GM12878 (cell line): ENCODE results near the gene DLD. TPM values are rescaled to one million over a fixed set of nuclear protein-coding genes. Genes with fewer than 3 reads are reported as not detected.

Source experiments
- ATAC-seq: fragments of 200-7000 bp; cut with Tn5 transposase; 3 replicates; pipeline ENCODE4 v1.9.1; 2020; ENCODE audit warnings: mild to moderate bottlenecking, moderate library complexity
- BruUV-seq: library from RNA; stranded (reverse); fragments of 400-500 nt; replicated peaks from 2 replicates; lab custom pipeline; 2021; lab: Mats Ljungman, UMichigan
- CTCF ChIA-PET: fragments of 300-600 bp; sonication (Branson Sonifier 250); formaldehyde crosslinking; extraction: SDS; loops from one replicate; lab custom pipeline; 2021; ENCODE audit warnings: inconsistent platforms; lab: Yijun Ruan, JAX
- POLR2A ChIA-PET: fragments of 350-600 bp; formaldehyde crosslinking; extraction: SDS; loops from one replicate; lab custom pipeline; 2021; ENCODE audit warnings: inconsistent platforms; lab: Charles Lee
- RAD21 ChIA-PET: fragments of 300-600 bp; sonication (Branson Sonifier 250); formaldehyde crosslinking; loops from one replicate; lab custom pipeline; 2023; ENCODE audit warnings: antibody characterized with exemption; ENCODE audit not compliant: unreplicated experiment; lab: Charles Lee
- SMC1A ChIA-PET: fragments of 300-600 bp; sonication (Branson Sonifier 250); formaldehyde crosslinking; loops from one replicate; lab custom pipeline; 2023; ENCODE audit not compliant: unreplicated experiment, uncharacterized antibody; lab: Charles Lee
- DNase-seq: peaks from one replicate; pipeline ENCODE4 v3.0.0-alpha.2; 2011; ENCODE audit warnings: low read depth, low spot score
- FAIRE-seq: peaks from 3 replicates; lab custom pipeline; 2011; peaks lifted over from hg19 to GRCh38; lab: Jason Lieb, UNC
- H2AFZ ChIP-seq: 2 replicates; pipeline ENCODE4 v1.6.0; 2011; ENCODE audit warnings: low read depth, low read length, control low read depth; ENCODE audit not compliant: control insufficient read depth
- H3K27ac ChIP-seq: 2 replicates; pipeline ENCODE4 v1.5.1; 2011; ENCODE audit warnings: control low read depth; ENCODE audit not compliant: control insufficient read depth, insufficient read depth
- H3K27me3 ChIP-seq, 2 experiments: replicated peaks in 1 of 2; 2 replicates each; pipeline versions ENCODE4 v1.6.0 to v1.6.1; 2011; ENCODE audit warnings: low read length in 1 of 2; ENCODE audit not compliant: control insufficient read depth in 2 of 2, insufficient read depth in 2 of 2
- H3K36me3 ChIP-seq, 2 experiments: 2 replicates each; pipeline ENCODE4 v1.5.1; 2011; ENCODE audit warnings: low read length in 1 of 2; ENCODE audit not compliant: control insufficient read depth in 2 of 2, insufficient read depth in 2 of 2
- H3K4me1 ChIP-seq: 2 replicates; pipeline ENCODE4 v1.6.1; 2011; ENCODE audit warnings: mild to moderate bottlenecking, low read length, moderate library complexity, mixed read lengths; ENCODE audit not compliant: control insufficient read depth, insufficient read depth
- H3K4me2 ChIP-seq: 2 replicates; pipeline ENCODE4 v1.6.0; 2011; ENCODE audit warnings: control low read depth; ENCODE audit not compliant: control insufficient read depth, insufficient read depth
- H3K4me3 ChIP-seq: fragments of 200-600 bp; sonication (generic); 2 replicates; pipeline ENCODE4 v1.5.1; 2016
- H3K79me2 ChIP-seq: 2 replicates; pipeline ENCODE4 v1.6.0; 2011; ENCODE audit warnings: low read length; ENCODE audit not compliant: control insufficient read depth, insufficient read depth
- H3K9ac ChIP-seq: 2 replicates; pipeline ENCODE4 v1.8.0; 2011; ENCODE audit warnings: low read length, control low read depth, mixed read lengths; ENCODE audit not compliant: control insufficient read depth, insufficient read depth
- H3K9me3 ChIP-seq: replicated peaks from 3 replicates; pipeline ENCODE4 v1.5.1; 2011; ENCODE audit warnings: mild to moderate bottlenecking, low read length; ENCODE audit not compliant: control insufficient read depth, insufficient read depth
- H4K20me1 ChIP-seq: 2 replicates; pipeline ENCODE4 v1.6.0; 2011; ENCODE audit not compliant: control insufficient read depth, insufficient read depth
- CUX1 ChIP-seq: IDR thresholded peaks from 2 replicates; pipeline ENCODE4 v1.6.1; 2012; ENCODE audit warnings: improper control_type of control experiment, low read depth, low read length; ENCODE audit not compliant: insufficient replicate concordance
- FOXM1 ChIP-seq: IDR thresholded peaks from 2 replicates; pipeline ENCODE4 v1.6.1; 2012; ENCODE audit warnings: low read depth, mild to moderate bottlenecking, inconsistent platforms, low read length, moderate library complexity
- MEF2B ChIP-seq: fragments of 450-650 bp; IDR thresholded peaks from 2 replicates; pipeline ENCODE4 v1.6.1; 2018; ENCODE audit warnings: mild to moderate bottlenecking, moderate library complexity; ENCODE audit not compliant: partially characterized antibody, poor library complexity, severe bottlenecking
- NR2C2 ChIP-seq: IDR thresholded peaks from 2 replicates; pipeline ENCODE4 v1.6.1; 2011; ENCODE audit warnings: borderline replicate concordance, low read depth; ENCODE audit not compliant: control insufficient read depth, insufficient read length
- RAD21 ChIP-seq: IDR thresholded peaks from 2 replicates; pipeline ENCODE4 v1.6.1; 2011; ENCODE audit warnings: mild to moderate bottlenecking, low read depth, low read length, moderate library complexity; ENCODE audit not compliant: insufficient read depth
- SMC3 ChIP-seq: IDR thresholded peaks from 2 replicates; pipeline ENCODE4 v1.6.1; 2011; ENCODE audit warnings: low read length, improper control_type of control experiment, borderline replicate concordance
- WRNIP1 ChIP-seq: IDR thresholded peaks from 2 replicates; pipeline ENCODE4 v1.6.1; 2011; ENCODE audit warnings: low read depth, low read length, improper control_type of control experiment, borderline replicate concordance
- YY1 ChIP-seq: IDR thresholded peaks from 2 replicates; pipeline ENCODE4 v1.6.1; 2011; ENCODE audit warnings: low read depth, mild to moderate bottlenecking, low read length
- ZZZ3 ChIP-seq: IDR thresholded peaks from 2 replicates; pipeline ENCODE4 v1.6.1; 2011; ENCODE audit warnings: low read depth; ENCODE audit not compliant: control insufficient read depth, insufficient read length
- WGBS: methylation state at CpG from one replicate; pipeline ENCODE4 v1.1.6; 2016; ENCODE audit warnings: low lambda C conversion rate; ENCODE audit not compliant: insufficient replicate concordance, insufficient coverage; ENCODE audit errors: missing lambda C conversion rate; 5-methylcytosine and 5-hydroxymethylcytosine counted together
- in situ Hi-C: fragments of 300-500 bp; cut with MboI; formaldehyde crosslinking; loops from 9 replicates; pipeline ENCODE4 v1.14.3; 2018; ENCODE audit warnings: mixed read lengths
- intact Hi-C: fragments of 100-400 bp; cut with micrococcal nuclease; formaldehyde crosslinking; loops from one replicate; pipeline ENCODE4 v1.14.2; 2022; ENCODE audit not compliant: unreplicated experiment
- polyA plus RNA-seq, 11 experiments: library from polyadenylated mRNA; depleted of rRNA in 4 of 11; unstranded in 6 of 11; stranded (reverse) in 5 of 11; fragments of >200 nt; fragmentation: Nextera tagmentation in 4 of 11; fragmentation: Illumina TruSeq in 1 of 11; extraction: Ambion mirVana in 4 of 11; extraction: Trizol in 1 of 11; gene quantifications; 1 replicate in 1 of 11; 2 replicates in 10 of 11; pipeline versions ENCODE4 v1.2.1 to v1.2.3, GENCODE V29; 2011 to 2016; ENCODE audit warnings: inconsistent platforms in 2 of 11, missing spikeins in 2 of 11, low read depth in 1 of 11
- total RNA-seq, 4 experiments: library from RNA; depleted of rRNA in 3 of 4; stranded (reverse); fragments of >200 nt in 3 of 4; fragmentation: Illumina TruSeq in 1 of 4; extraction: Trizol in 1 of 4; gene quantifications; 2 replicates each; pipeline versions ENCODE4 v1.2.1 to v1.2.3, GENCODE V29; 2013 to 2021
- TF ChIP-seq, protein P1 (sequence below), 3 experiments: IDR thresholded peaks in 2 of 3; conservative IDR thresholded peaks in 1 of 3; 2 replicates each; pipeline ENCODE4 v1.5.1; 2011; ENCODE audit warnings: low read depth in 3 of 3, low read length in 3 of 3, mild to moderate bottlenecking in 3 of 3, control low read depth in 2 of 3, moderate library complexity in 2 of 3, inconsistent platforms in 1 of 3, mixed read lengths in 1 of 3; ENCODE audit not compliant: control insufficient read depth in 2 of 3, insufficient read depth in 1 of 3; ENCODE audit errors: extremely low read depth in 1 of 3

Gene DLD
- total and polyA plus RNA-seq, 10 of the 15 experiments (the other 5 are each of a cell fraction or from before 2014, with no cell fraction given), result 62.7 to 314 (median 161) TPM

- in situ Hi-C loops (loop anchor here (5.0 to 10.0 kb wide), 2 partner anchors 133 to 1080 kb away; partner anchors contain the start of gene CBLL1), intact Hi-C loops (loop anchor here (2.0 to 5.0 kb wide), 5 partner anchors 132 to 1083 kb away; no protein-coding TSS in a partner anchor)
- Histone ChIP-seq H3K9me3 (no peaks in the 10 kb centered on the region), H3K4me2 (no peak overlapping the region), H3K4me1 (no peaks in the 10 kb centered on the region), H3K27me3 (no peaks in the 10 kb centered on the region; a peak in 2 of 4 replicates), H3K36me3 (no peaks in the 10 kb centered on the region), H3K9ac (no peak overlapping the region), H4K20me1 (no peaks in the 10 kb centered on the region), H2AFZ (no peak overlapping the region), H3K4me3 (no peak overlapping the region), H3K27ac (no peak overlapping the region), H3K79me2 (no peaks in the 10 kb centered on the region)
- WGBS, result 17% methylated on average over 6 of the region's 6 CpGs
- TF ChIP-seq WRNIP1, result no peak
- no peak for TF ChIP-seq MEF2B
- no peak for TF ChIP-seq YY1
- TF ChIP-seq NR2C2, result no peak
- peak; percentile 38; the same call in 1 of the 2 replicates for TF ChIP-seq SMC3
- TF ChIP-seq ZZZ3, result no peak
- TF ChIP-seq CUX1, result no peak
- TF ChIP-seq RAD21, result peak; percentile 75
- TF ChIP-seq, protein P1, sequence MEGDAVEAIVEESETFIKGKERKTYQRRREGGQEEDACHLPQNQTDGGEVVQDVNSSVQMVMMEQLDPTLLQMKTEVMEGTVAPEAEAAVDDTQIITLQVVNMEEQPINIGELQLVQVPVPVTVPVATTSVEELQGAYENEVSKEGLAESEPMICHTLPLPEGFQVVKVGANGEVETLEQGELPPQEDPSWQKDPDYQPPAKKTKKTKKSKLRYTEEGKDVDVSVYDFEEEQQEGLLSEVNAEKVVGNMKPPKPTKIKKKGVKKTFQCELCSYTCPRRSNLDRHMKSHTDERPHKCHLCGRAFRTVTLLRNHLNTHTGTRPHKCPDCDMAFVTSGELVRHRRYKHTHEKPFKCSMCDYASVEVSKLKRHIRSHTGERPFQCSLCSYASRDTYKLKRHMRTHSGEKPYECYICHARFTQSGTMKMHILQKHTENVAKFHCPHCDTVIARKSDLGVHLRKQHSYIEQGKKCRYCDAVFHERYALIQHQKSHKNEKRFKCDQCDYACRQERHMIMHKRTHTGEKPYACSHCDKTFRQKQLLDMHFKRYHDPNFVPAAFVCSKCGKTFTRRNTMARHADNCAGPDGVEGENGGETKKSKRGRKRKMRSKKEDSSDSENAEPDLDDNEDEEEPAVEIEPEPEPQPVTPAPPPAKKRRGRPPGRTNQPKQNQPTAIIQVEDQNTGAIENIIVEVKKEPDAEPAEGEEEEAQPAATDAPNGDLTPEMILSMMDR (IDR thresholded peaks at IDR 0.05 in 2 of 3, conservative IDR thresholded peaks at IDR 0.05 in 1 of 3; ENCODE audit: control insufficient read depth in 2 of 3, extremely low read depth in 1 of 3, insufficient read depth in 1 of 3, low read depth in 3 of 3, low read length in 3 of 3), result peak; percentile 63 to 71 (median 64); a peak in 5 of 6 replicates
- no peak for TF ChIP-seq FOXM1
- peak; percentile 84 for ATAC-seq
- no TSS peak for BruUV-seq
- ChIA-PET CTCF (interaction anchor here (0.6 to 6.8 kb wide), 36 partner anchors 9 to 727 kb away, joined by 3 to 61 read pairs (median 3); partner anchors contain the start of genes CBLL1 and DLD), SMC1A (interaction anchor here (0.6 to 2.9 kb wide), 11 partner anchors 9 to 727 kb away, joined by 3 to 16 read pairs (median 4); partner anchors contain the start of gene CBLL1), RAD21 (interaction anchor here (0.6 to 1.5 kb wide), 14 partner anchors 25 to 1082 kb away, joined by 3 to 11 read pairs (median 3); partner anchors contain the start of genes CBLL1 and HBP1), POLR2A (no interaction called here)
- peak; percentile 84 for FAIRE-seq
- DNase-seq, result no peak
Observed at GRCh38 chr7:107874605-107875446, 16.2 kb upstream of the DLD start.
